HG03103 (cell line): ENCODE data around the gene OR14I1.
"Not testable (repeated sequence)": the region's sequence is repeated elsewhere in the genome, so short reads cannot be mapped to it uniquely, and the experiment has no call there.

Experiments used
- ATAC-seq: cut with Tn5 transposase; IDR thresholded peaks from one replicate; pipeline ENCODE4 v1.9.1; 2021; ENCODE audit warnings: low read depth; ENCODE audit not compliant: unreplicated experiment

The OR14I1 gene

DNA sequence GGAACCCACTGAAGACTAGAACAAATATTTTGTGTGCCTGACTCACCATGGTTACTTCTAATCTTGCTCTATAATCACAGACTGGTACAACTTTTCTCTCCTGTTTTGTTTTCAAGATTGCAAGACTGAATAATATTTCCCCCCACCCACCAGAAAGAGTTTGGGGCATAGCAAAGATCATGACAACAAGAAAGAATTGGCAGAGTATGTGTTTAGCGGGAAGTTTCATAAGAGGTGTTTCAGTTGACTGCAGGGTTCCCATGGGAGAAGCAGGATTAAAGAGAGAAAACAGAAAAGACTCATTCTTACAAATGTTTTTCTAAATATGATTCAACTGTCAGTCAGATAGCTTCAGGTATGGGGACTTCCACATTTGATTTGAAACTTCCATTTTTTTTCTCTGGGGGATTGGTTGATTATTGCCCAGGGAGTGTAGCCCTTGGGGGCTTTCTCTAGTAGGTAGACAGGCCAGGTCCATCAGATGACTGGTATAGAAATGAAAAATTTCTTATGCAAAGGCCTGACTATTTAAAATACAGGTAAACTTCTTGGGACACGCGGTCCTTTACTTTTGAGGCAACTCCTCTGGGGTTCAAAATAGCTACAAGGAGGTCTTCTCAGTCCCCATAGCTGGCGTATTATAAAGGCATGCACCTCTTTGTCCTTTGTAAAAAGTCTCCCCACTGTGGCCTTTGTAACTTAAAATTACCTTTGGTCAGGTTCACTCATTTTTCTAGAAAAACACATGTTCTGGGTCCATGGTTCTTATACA lies 13.9 kb downstream of the OR14I1 start:
- ATAC-seq = peak; percentile 36

DNA sequence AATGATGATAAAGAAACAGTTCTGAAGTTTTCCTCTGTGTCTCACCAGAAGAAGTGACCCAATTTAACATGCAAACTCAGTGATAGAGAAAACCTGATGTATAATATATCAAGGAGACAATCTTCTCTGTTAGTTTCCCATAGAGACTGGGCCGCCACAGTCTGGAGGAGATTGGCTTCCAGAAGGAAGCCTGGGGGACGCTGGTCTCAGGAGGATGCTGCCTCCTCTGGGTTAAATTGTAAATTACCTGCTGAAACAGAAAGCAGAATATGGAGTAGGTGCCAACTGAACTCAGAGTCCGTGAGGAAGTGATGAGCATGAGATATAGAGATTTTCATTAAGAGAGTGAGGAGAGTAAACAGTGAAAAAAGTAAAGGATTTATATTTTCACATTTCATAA lies 15.8 kb downstream of the OR14I1 start:
- peak; percentile 88 for ATAC-seq

DNA sequence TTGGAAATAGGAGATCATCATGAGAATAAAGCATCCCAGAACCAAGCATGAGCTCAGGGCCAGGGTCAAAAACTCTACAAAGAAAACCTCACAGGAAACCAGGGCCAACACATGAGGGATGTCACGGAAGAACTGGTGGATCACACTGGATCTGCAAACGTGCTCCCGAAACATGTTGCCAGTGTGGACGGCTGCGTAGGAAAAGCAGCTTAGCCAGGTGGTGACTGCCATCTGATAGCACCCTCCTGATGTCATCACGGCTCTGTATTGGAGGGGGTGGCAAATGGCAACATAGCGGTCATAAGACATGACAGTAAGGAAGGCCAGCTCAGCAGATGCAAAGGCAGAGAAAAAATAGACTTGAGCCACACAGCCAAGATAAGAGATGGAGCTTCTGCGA lies 20.9 kb downstream of the OR14I1 start:
- no peak for ATAC-seq

DNA sequence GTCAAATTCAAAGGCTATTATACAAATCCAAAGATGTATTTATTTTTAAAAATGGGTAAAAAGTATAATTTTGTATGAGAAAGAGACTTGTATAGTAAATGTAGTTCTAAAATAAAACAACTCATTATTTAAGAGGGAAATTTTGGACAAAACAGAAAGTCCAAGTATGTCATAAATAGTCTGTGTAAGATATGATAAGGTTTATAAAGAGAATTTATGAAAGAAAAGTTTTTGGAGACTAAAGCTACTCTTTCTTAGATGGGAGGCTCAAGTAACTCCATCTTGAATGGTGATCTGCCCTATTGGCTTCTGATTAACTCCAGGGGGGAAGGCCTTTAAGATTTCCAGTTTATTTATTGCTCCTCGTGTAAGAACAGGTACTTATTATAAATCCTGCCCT lies 32.6 kb downstream of the OR14I1 start:
- no peak for ATAC-seq

DNA sequence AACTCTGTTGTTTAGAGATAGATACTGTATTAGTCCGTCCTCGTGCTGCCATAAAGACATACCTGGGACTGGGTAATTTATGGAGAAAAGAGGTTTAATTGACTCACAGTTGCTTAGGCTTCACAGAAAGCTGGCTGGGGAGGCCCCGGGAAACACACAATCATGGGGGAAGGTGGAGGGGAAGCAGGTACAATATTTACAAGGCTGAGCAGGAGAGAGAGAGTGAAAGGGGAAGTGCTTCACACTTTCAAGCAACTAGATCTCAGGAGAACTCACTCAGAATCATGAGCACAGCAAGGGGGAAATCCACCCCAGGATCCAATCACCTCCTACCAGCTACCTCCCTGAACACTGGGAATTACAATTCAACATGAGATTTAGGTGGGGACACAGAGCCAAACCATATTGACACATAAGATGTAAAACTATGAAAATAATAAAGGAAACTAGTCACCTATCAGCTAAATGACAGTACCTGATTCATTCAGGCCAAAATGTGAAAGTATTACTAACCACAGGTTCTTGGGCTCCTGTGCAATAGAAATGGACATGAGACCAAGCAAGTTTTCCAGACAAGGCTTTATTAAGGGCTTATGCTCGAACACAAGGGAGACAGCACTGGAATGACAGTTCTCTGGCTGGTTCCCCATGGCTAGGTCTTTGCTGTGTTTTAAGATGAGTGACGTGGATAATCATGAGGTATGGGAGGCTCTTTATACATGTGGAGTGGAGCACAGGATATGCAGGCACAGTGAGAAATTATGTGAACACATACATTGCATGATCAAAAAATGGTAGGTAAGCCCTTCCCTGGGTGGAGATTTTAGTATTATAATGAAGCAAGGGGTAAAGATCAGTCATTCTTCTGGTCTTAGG lies 38.9 kb downstream of the OR14I1 start:
- peak; percentile 99 for ATAC-seq

DNA sequence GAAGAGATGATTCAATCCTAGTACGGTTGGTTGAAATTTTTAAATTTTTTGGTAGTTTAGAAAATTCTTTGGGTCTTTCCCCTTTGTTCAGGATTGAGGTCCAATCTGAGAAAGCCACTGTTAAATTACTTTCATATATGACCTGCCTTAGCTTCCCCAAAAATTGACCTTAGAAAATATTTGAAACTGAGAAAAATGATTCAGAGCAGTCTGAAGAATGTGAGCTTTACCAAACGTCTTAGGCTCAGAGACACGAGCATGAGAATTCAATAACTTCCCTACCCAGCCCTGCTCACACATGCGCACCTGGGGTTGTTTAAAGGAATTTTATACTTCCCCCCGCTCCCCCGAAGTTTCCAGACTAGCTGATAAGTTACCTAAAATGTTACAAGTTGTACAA lies 45.8 kb downstream of the OR14I1 start:
- ATAC-seq = not testable (repeated sequence)

DNA sequence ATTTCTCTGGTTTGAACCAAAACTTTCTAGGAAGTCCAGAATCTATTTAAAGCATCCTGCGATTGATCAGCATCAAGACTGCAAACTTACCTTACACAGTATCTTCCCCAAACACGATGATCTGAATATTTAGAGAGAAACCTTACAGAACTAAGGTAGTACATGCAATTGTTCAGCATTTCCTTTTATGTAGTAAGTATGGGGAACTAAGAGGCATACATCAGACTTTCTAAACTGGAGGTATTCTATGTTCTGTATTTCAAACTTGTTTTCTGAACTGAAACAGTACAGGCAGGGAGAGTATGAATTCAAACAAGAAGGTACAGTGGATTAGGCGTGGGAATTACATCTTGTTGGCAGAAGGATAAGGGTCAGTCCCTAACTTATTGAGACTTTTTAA lies 47.2 kb downstream of the OR14I1 start, which contains the start of gene OR2T27:
Gene OR2T27, minus strand, starts transcription at position 175 of the 400 bp plus-strand sequence. CDS start 4,644 bp downstream, outside the sequence.
- ATAC-seq = peak; percentile 53
